Tibial nerve (tissue), 4 donors: ENCODE data around the gene ZNF287.

Experiments
- EP300 ChIP-seq, 2 donors: sonication (generic); formaldehyde crosslinking; IDR thresholded peaks; one replicate each; pipeline ENCODE4 v1.6.1; 2017; ENCODE audit warnings: antibody characterized with exemption in 2 of 2, mild to moderate bottlenecking in 1 of 2
- POLR2A ChIP-seq, 2 donors: fragments of 450-650 bp; IDR thresholded peaks; one replicate each; pipeline ENCODE4 v1.6.1; 2017; ENCODE audit warnings: antibody characterized with exemption in 2 of 2, mild to moderate bottlenecking in 2 of 2, moderate library complexity in 2 of 2
- TF ChIP-seq, protein P1 (sequence below), 5 experiments: fragments of 200-600 bp in 3 of 5; fragments of 450-650 bp in 2 of 5; sonication (generic) in 3 of 5; IDR thresholded peaks; one replicate each; pipeline ENCODE4 v1.5.1; 2016 to 2019; ENCODE audit warnings: antibody characterized with exemption in 5 of 5, mild to moderate bottlenecking in 3 of 5, moderate library complexity in 2 of 5

- TF ChIP-seq, protein P1, sequence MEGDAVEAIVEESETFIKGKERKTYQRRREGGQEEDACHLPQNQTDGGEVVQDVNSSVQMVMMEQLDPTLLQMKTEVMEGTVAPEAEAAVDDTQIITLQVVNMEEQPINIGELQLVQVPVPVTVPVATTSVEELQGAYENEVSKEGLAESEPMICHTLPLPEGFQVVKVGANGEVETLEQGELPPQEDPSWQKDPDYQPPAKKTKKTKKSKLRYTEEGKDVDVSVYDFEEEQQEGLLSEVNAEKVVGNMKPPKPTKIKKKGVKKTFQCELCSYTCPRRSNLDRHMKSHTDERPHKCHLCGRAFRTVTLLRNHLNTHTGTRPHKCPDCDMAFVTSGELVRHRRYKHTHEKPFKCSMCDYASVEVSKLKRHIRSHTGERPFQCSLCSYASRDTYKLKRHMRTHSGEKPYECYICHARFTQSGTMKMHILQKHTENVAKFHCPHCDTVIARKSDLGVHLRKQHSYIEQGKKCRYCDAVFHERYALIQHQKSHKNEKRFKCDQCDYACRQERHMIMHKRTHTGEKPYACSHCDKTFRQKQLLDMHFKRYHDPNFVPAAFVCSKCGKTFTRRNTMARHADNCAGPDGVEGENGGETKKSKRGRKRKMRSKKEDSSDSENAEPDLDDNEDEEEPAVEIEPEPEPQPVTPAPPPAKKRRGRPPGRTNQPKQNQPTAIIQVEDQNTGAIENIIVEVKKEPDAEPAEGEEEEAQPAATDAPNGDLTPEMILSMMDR (IDR thresholded peaks at IDR 0.05) = no peak
- TF ChIP-seq POLR2A (IDR thresholded peaks at IDR 0.05) (no peak), EP300 (IDR thresholded peaks at IDR 0.05) (no peak)
Observed at GRCh38 chr17:16527298-16527697, 41.7 kb downstream of the ZNF287 start.
